SK-N-SH (cell line): ENCODE data around the gene KRTAP1-1. TPM values are rescaled to one million over a fixed set of nuclear protein-coding genes. Genes with fewer than 3 reads are reported as not detected.
"Not testable (repeated sequence)": the region's sequence is repeated elsewhere in the genome, so short reads cannot be mapped to it uniquely, and the experiment has no call there.

Experiments used
- CTCF ChIA-PET: fragments of 300-600, 350-600 bp; formaldehyde crosslinking; extraction: SDS; loops from one replicate; lab custom pipeline; 2021; lab: Yijun Ruan, JAX
- POLR2A ChIA-PET: fragments of 350-600 bp; sonication (Branson Sonifier 250); formaldehyde crosslinking; extraction: SDS; loops from one replicate; lab custom pipeline; 2020; ENCODE audit warnings: antibody characterized with exemption, inconsistent platforms; lab: Yijun Ruan, JAX
- DNase-seq: peaks from one replicate; pipeline ENCODE4 v3.0.0; 2012
- H2AFZ ChIP-seq: fragments of 200-600 bp; sonication (generic); 2 replicates; pipeline ENCODE4 v1.8.1; 2016; ENCODE audit warnings: antibody characterized with exemption, mild to moderate bottlenecking, low read depth
- H3F3A ChIP-seq: fragments of 200-600 bp; sonication (generic); replicated peaks from 2 replicates; pipeline ENCODE3; 2016; ENCODE audit warnings: antibody characterized with exemption, mild to moderate bottlenecking; ENCODE audit not compliant: insufficient read depth
- H3K27ac ChIP-seq, 2 experiments: fragments of 200-500 bp in 1 of 2; fragments of 200-600 bp in 1 of 2; sonication (Bioruptor generic) in 1 of 2; sonication (generic), shearing (Covaris generic) in 1 of 2; 2 replicates each; pipeline versions ENCODE4 v1.5.1 to v1.6.1; 2014 to 2016; ENCODE audit warnings: low read depth in 2 of 2, inconsistent platforms in 1 of 2, low read length in 1 of 2, mild to moderate bottlenecking in 1 of 2, mixed read lengths in 1 of 2
- H3K27me3 ChIP-seq: fragments of 200-600 bp; sonication (generic), shearing (Covaris generic); 2 replicates; pipeline ENCODE4 v1.6.1; 2016; ENCODE audit warnings: mixed run types; ENCODE audit not compliant: insufficient read depth
- H3K36me3 ChIP-seq, 2 experiments: fragments of 200-500 bp in 1 of 2; fragments of 200-600 bp in 1 of 2; sonication (Bioruptor generic) in 1 of 2; sonication (generic) in 1 of 2; replicated peaks in 1 of 2; 2 replicates each; pipeline versions ENCODE3 to v1.5.1; 2014 to 2016; ENCODE audit warnings: low read length in 1 of 2, mild to moderate bottlenecking in 1 of 2; ENCODE audit not compliant: insufficient read depth in 2 of 2, control insufficient read depth in 1 of 2
- H3K4me1 ChIP-seq, 2 experiments: fragments of 200-500 bp in 1 of 2; fragments of 200-600 bp in 1 of 2; sonication (Bioruptor generic) in 1 of 2; sonication (generic), shearing (Covaris generic) in 1 of 2; 2 replicates each; pipeline versions ENCODE4 v1.5.1 to v1.6.1; 2014 to 2016; ENCODE audit warnings: low read depth in 1 of 2, low read length in 1 of 2, mixed run types in 1 of 2; ENCODE audit not compliant: insufficient read depth in 2 of 2, control insufficient read depth in 1 of 2
- H3K4me2 ChIP-seq: fragments of 200-600 bp; sonication (generic), shearing (Covaris generic); 2 replicates; pipeline ENCODE4 v1.6.1; 2017; ENCODE audit warnings: mixed run types
- H3K4me3 ChIP-seq, 2 experiments: fragments of 200-500 bp in 1 of 2; fragments of 200-600 bp in 1 of 2; sonication (Bioruptor generic) in 1 of 2; sonication (generic), shearing (Covaris generic) in 1 of 2; 2 replicates each; pipeline versions ENCODE4 v1.5.1 to v1.8.1; 2014 to 2016; ENCODE audit warnings: low read depth in 2 of 2, inconsistent platforms in 1 of 2, low read length in 1 of 2, mild to moderate bottlenecking in 1 of 2, mixed read lengths in 1 of 2, moderate library complexity in 1 of 2
- H3K79me2 ChIP-seq: fragments of 200-600 bp; sonication (generic); 2 replicates; pipeline ENCODE4 v1.8.1; 2017; ENCODE audit warnings: mild to moderate bottlenecking; ENCODE audit not compliant: insufficient read depth
- H3K9ac ChIP-seq: fragments of 200-600 bp; sonication (generic); 2 replicates; pipeline ENCODE4 v1.6.1; 2017; ENCODE audit warnings: mixed run types
- H3K9me2 ChIP-seq: fragments of 200-600 bp; sonication (generic); 2 replicates; pipeline ENCODE4 v1.6.1; 2017; ENCODE audit warnings: mixed run types
- H3K9me3 ChIP-seq: fragments of 200-600 bp; sonication (generic); 2 replicates; pipeline ENCODE4 v1.6.1; 2017; ENCODE audit warnings: mixed run types, mild to moderate bottlenecking, moderate library complexity
- H4K20me1 ChIP-seq: fragments of 200-600 bp; sonication (generic); 2 replicates; pipeline ENCODE4 v1.6.1; 2017; ENCODE audit warnings: mild to moderate bottlenecking, mixed run types; ENCODE audit not compliant: insufficient read depth
- CHD2 ChIP-seq: fragments of 150-350 bp; IDR thresholded peaks from 2 replicates; pipeline ENCODE4 v1.6.1; 2018; ENCODE audit warnings: low read length; ENCODE audit not compliant: partially characterized antibody
- FOXJ3 ChIP-seq: sonication (generic); formaldehyde crosslinking; IDR thresholded peaks from 2 replicates; pipeline ENCODE4 v1.5.1; 2020; ENCODE audit warnings: mild to moderate bottlenecking, missing genetic modification reagents
- FOXM1 ChIP-seq: IDR thresholded peaks from 2 replicates; pipeline ENCODE4 v1.4.0; 2012; ENCODE audit warnings: low read depth, mild to moderate bottlenecking
- MEF2A ChIP-seq: IDR thresholded peaks from 2 replicates; pipeline ENCODE4 v1.4.0; 2012; ENCODE audit warnings: low read depth, borderline replicate concordance
- MXI1 ChIP-seq: IDR thresholded peaks from 2 replicates; pipeline ENCODE4 v1.6.1; 2012; ENCODE audit warnings: mild to moderate bottlenecking, low read depth, low read length, improper control_type of control experiment
- NFIC ChIP-seq: IDR thresholded peaks from 2 replicates; pipeline ENCODE4 v1.4.0; 2012; ENCODE audit warnings: borderline replicate concordance
- TAF1 ChIP-seq: IDR thresholded peaks from 2 replicates; pipeline ENCODE4 v1.6.1; 2012; ENCODE audit warnings: low read depth, mild to moderate bottlenecking, low read length, moderate library complexity, borderline replicate concordance
- TCF12 ChIP-seq: IDR thresholded peaks from 2 replicates; pipeline ENCODE4 v1.4.0; 2012
- ZBTB33 ChIP-seq: IDR thresholded peaks from 2 replicates; pipeline ENCODE4 v1.4.0; 2012; ENCODE audit warnings: low read depth, borderline replicate concordance
- WGBS: methylation state at CpG from one replicate; pipeline ENCODE4 v1.1.6; 2017; ENCODE audit warnings: low lambda C conversion rate; 5-methylcytosine and 5-hydroxymethylcytosine counted together
- polyA plus RNA-seq, 3 experiments: library from polyadenylated mRNA; depleted of rRNA; stranded (reverse); fragments of >200 nt; gene quantifications; 2 replicates each; pipeline ENCODE4 v1.2.3, GENCODE V29; 2012
- TF ChIP-seq, protein P1 (sequence below): IDR thresholded peaks from 2 replicates; pipeline ENCODE4; 2012
- TF ChIP-seq, protein P2 (sequence below): fragments of 200-600 bp; sonication (generic); IDR thresholded peaks from 2 replicates; pipeline ENCODE4 v1.6.1; 2017; ENCODE audit warnings: antibody characterized with exemption, mild to moderate bottlenecking, moderate library complexity

The KRTAP1-1 gene
- polyA plus RNA-seq, 1 of the 3 experiments (the other 2 are of a cell fraction) = not detected

DNA sequence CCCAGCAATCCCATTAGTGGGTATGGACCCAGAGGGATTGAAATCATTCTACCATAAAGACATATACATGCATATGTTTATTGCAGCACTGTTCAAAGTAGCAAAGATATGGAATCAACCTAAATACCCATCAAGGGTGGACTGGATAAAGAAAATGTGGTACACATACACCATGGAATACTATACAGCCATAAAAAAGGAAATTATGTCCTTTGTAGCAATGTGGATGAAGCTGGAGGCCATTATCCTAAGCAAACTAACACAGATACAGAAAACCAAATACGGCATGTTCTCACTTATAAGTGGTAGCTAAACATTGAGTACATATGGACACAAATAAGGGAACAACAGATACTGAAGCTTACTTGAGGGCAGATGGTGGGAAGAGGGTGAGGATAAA is 16.3 kb upstream of the KRTAP1-1 start:
- TF ChIP-seq TCF12 (no peak), FOXJ3 (CRISPR knock-in tag) (no peak), NFIC (no peak), MXI1 (no peak), ZBTB33 (no peak), FOXM1 (no peak), TAF1 (no peak), MEF2A (no peak), CHD2 (no peak)
- TF ChIP-seq, protein P1, sequence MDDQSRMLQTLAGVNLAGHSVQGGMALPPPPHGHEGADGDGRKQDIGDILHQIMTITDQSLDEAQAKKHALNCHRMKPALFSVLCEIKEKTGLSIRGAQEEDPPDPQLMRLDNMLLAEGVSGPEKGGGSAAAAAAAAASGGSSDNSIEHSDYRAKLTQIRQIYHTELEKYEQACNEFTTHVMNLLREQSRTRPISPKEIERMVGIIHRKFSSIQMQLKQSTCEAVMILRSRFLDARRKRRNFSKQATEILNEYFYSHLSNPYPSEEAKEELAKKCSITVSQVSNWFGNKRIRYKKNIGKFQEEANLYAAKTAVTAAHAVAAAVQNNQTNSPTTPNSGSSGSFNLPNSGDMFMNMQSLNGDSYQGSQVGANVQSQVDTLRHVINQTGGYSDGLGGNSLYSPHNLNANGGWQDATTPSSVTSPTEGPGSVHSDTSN = no peak
- TF ChIP-seq, protein P2, sequence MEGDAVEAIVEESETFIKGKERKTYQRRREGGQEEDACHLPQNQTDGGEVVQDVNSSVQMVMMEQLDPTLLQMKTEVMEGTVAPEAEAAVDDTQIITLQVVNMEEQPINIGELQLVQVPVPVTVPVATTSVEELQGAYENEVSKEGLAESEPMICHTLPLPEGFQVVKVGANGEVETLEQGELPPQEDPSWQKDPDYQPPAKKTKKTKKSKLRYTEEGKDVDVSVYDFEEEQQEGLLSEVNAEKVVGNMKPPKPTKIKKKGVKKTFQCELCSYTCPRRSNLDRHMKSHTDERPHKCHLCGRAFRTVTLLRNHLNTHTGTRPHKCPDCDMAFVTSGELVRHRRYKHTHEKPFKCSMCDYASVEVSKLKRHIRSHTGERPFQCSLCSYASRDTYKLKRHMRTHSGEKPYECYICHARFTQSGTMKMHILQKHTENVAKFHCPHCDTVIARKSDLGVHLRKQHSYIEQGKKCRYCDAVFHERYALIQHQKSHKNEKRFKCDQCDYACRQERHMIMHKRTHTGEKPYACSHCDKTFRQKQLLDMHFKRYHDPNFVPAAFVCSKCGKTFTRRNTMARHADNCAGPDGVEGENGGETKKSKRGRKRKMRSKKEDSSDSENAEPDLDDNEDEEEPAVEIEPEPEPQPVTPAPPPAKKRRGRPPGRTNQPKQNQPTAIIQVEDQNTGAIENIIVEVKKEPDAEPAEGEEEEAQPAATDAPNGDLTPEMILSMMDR = no peak
- TF ChIP-seq, all 33 proteins: peak for 0
- H3K36me3 ChIP-seq = peaks cover 0 to 4% of the 10 kb centered on the region in 2 experiments
- no peaks in the 10 kb centered on the region for H4K20me1 ChIP-seq
- H2AFZ ChIP-seq = no peak overlapping the region
- 46% methylated on average over 1 of the region's 1 CpG for WGBS
- POLR2A ChIA-PET = no interaction called here
- no peak overlapping the region for H3K4me2 ChIP-seq
- H3K4me1 ChIP-seq = peaks cover 0 to 16% of the 10 kb centered on the region in 2 experiments; a peak in 2 of 4 replicates
- H3K27me3 ChIP-seq = no peaks in the 10 kb centered on the region
- no peak overlapping the region for H3K27ac ChIP-seq
- no peak overlapping the region for H3K9ac ChIP-seq
- no peak overlapping the region for H3K4me3 ChIP-seq
- no peak for DNase-seq
- no peaks in the 10 kb centered on the region for H3K9me3 ChIP-seq
- no peaks in the 10 kb centered on the region for H3K9me2 ChIP-seq
- CTCF ChIA-PET = interaction anchor here (1.4 to 1.5 kb wide), 2 partner anchors 22 to 591 kb away, joined by 3 to 4 read pairs; no protein-coding TSS in a partner anchor
- no peaks in the 10 kb centered on the region for H3K79me2 ChIP-seq
- H3F3A ChIP-seq = peaks cover 30% of the 10 kb centered on the region

GRCh38 chr17:41055130-41055529 is 13.9 kb upstream of the KRTAP1-1 start, which contains the start of gene KRTAP2-2:
KRTAP2-2 (minus strand) TSS chr17:41055230; CDS start chr17:41055211, 19 bp downstream.
- CTCF ChIA-PET, H3K4me1 ChIP-seq: not testable (repeated sequence)

DNA sequence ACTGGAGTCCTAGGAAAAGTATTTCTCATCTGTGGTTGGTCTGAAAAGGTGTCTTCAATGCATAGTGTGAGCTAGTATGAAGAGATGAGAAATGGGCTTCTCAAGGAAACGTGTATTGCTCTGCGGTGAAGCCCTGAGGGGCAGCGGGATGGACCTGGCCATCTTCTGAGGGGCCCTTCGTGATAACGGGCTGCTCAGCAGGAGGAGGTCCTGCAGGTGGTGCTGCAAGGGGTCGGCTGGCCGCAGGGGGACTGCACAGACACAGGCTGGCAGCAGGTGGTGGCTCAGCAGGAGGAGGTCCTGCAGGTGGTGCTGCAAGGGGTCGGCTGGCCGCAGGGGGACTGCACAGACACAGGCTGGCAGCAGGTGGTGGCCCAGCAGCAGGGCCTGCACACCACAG is 13.3 kb upstream of the KRTAP1-1 start:
- WGBS = 46% methylated on average over 7 of the region's 9 CpGs
- H3K4me2 ChIP-seq, H3K79me2 ChIP-seq, H3K4me3 ChIP-seq, H3K36me3 ChIP-seq, DNase-seq, POLR2A ChIA-PET, H2AFZ ChIP-seq, H3K27ac ChIP-seq, H4K20me1 ChIP-seq, H3K9me3 ChIP-seq, H3K27me3 ChIP-seq, H3K9ac ChIP-seq, H3K4me1 ChIP-seq, H3K9me2 ChIP-seq: not testable (repeated sequence)
- H3F3A ChIP-seq = peaks cover 14% of the 10 kb centered on the region
- CTCF ChIA-PET = interaction anchor here (0.7 kb wide), 1 partner anchor 49 kb away, joined by 3 read pairs; no protein-coding TSS in a partner anchor

More at GRCh38 chr17:41055130-41055529, 13.9 kb upstream of the KRTAP1-1 start, which contains the start of gene KRTAP2-2:
- H3K27ac ChIP-seq, H3K9me2 ChIP-seq, H3K79me2 ChIP-seq, H3K36me3 ChIP-seq, H3K4me2 ChIP-seq, H3K9ac ChIP-seq, H3K4me3 ChIP-seq, DNase-seq, H2AFZ ChIP-seq, POLR2A ChIA-PET, H3K9me3 ChIP-seq, H4K20me1 ChIP-seq, H3K27me3 ChIP-seq: not testable (repeated sequence)
- H3F3A ChIP-seq = peaks cover 16% of the 10 kb centered on the region
- WGBS = 25% methylated on average over 1 of the region's 6 CpGs
